IMR-90 (cell line): Measurements from ENCODE around the gene MYEOV. TPM values are rescaled to one million over a fixed set of nuclear protein-coding genes. Genes with fewer than 3 reads are reported as not detected.

Experiments
- BHLHE40 ChIP-seq: fragments of 150-350 bp; IDR thresholded peaks from 2 replicates; pipeline ENCODE4 v1.6.1; 2016; ENCODE audit warnings: mild to moderate bottlenecking, low read depth, low read length
- MXI1 ChIP-seq: IDR thresholded peaks from 2 replicates; pipeline ENCODE4 v1.6.1; 2012; ENCODE audit warnings: low read depth, mild to moderate bottlenecking, low read length, moderate library complexity, borderline replicate concordance
- RAD21 ChIP-seq: IDR thresholded peaks from 2 replicates; pipeline ENCODE4 v1.6.1; 2012; ENCODE audit warnings: low read length, improper control_type of control experiment
- polyA plus RNA-seq, 3 experiments: library from polyadenylated mRNA; depleted of rRNA; stranded (reverse); fragments of >200 nt; gene quantifications; 2 replicates each; pipeline ENCODE4 v1.2.3, GENCODE V29; 2012; ENCODE audit warnings: low replicate concordance in 1 of 3
- total RNA-seq: library from RNA; depleted of rRNA; stranded (reverse); fragments of >200 nt; gene quantifications from 2 replicates; pipeline ENCODE4 v1.2.3, GENCODE V29; 2012
- TF ChIP-seq, protein P1 (sequence below): fragments of 150-350 bp; IDR thresholded peaks from 2 replicates; pipeline ENCODE4 v1.6.1; 2016; ENCODE audit warnings: low read depth, mild to moderate bottlenecking, low read length, moderate library complexity, borderline replicate concordance

The MYEOV gene
- total and polyA plus RNA-seq, 2 of the 4 experiments (the other 2 are of a cell fraction), result 5.8 to 6.8 TPM

DNA sequence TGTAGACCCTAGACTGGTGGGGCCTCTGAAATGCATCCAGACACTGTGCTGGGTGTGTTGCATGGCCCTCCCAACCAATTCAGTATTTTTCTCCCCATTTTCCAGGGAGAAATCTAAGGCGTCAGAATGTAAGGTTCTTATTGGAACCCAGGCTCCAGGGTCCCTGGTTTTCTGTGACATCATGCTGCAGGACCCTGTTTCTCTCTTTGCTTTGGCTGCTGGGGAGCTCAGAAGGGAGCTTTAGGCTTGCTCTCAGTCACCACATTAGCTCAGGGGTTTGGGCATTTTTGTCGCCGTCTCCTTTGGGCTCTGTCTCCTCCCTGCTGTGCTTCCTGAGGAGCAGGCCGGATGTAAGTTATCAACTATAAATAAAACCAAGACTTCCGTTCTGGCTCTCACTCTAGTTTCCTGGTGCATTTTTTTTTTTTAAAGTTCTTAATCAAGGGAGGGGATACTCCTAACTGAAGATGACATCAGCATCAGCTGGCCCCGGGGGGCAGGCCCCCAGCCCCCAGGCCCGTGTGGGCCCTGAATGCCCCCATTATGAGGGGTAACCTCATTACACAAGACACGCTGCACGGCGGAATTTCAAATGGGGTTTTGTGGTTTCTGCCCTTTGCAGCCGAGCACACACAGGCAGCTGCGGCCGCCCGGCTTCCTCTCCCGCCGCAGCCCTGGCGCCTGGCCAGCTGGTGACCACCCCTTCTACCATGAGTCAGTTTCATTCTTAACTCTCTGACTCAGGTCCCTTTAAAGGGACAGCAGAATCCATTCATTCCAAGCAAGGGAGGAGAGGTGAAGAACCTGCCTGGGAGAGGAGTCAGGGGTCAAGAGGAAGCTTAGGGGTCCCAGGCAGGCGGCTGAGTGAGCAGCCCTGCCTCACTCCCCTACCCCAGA, 3.2 kb downstream of the MYEOV start (continued):
- TF ChIP-seq, protein P1, sequence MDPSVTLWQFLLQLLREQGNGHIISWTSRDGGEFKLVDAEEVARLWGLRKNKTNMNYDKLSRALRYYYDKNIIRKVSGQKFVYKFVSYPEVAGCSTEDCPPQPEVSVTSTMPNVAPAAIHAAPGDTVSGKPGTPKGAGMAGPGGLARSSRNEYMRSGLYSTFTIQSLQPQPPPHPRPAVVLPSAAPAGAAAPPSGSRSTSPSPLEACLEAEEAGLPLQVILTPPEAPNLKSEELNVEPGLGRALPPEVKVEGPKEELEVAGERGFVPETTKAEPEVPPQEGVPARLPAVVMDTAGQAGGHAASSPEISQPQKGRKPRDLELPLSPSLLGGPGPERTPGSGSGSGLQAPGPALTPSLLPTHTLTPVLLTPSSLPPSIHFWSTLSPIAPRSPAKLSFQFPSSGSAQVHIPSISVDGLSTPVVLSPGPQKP, result no peak
- TF ChIP-seq RAD21 (peak; percentile 33; the same call in 1 of the 2 replicates), BHLHE40 (peak; percentile 95), MXI1 (no peak)
